Right lung (tissue), 10 donors: ENCODE data around the gene KREMEN2. TPM values are rescaled to one million over a fixed set of nuclear protein-coding genes. Genes with fewer than 3 reads are reported as not detected.
"Not testable (repeated sequence)": the region's sequence is repeated elsewhere in the genome, so short reads cannot be mapped to it uniquely, and the experiment has no call there.

ENCODE experiments used
- DNase-seq, 2 donors: peaks; one replicate each; pipeline ENCODE4 v3.0.0-alpha.2; 2013
- long read RNA-seq, 8 donors: transcript quantifications; one replicate each; lab custom pipeline, GENCODE V29; 2026
- polyA plus RNA-seq, 5 donors: library from polyadenylated mRNA; unstranded; fragments of 120-200 nt; gene quantifications; one replicate each; pipeline versions ENCODE4 v1.2.1 to v1.2.3, GENCODE V29; 2013; ENCODE audit warnings: inconsistent platforms in 1 of 5, low replicate concordance in 1 of 5; ENCODE audit not compliant: insufficient read length in 5 of 5, insufficient read depth in 1 of 5

KREMEN2 gene
- under 1 TPM; 0.16 to 0.87 (median 0.26) TPM for polyA plus RNA-seq
- long read RNA-seq, donor 1 = 0 reads
- long read RNA-seq, donor 2 = 0 reads
- long read RNA-seq, donor 3 = 0 reads
- long read RNA-seq, donor 4 = 0 reads
- long read RNA-seq, donor 5 = 0 reads
- long read RNA-seq, donor 6, partial matches to known transcripts = 0 of 1 reads
- long read RNA-seq, donor 6, other reads (novel, unspliced or antisense) = 0 of 1 reads
- long read RNA-seq, donor 7 = 0 reads
- long read RNA-seq, donor 8 = 0 reads

- no peak for DNase-seq
Measured at GRCh38 chr16:2963723-2964474, at the start of gene KREMEN2. TSS of gene KREMEN2 (plus strand) at chr16:2964275. CDS start at chr16:2964521, 246 bp downstream.

- no peak for DNase-seq
Measured at GRCh38 chr16:2915196-2915929, 48.7 kb upstream of the KREMEN2 start.

- DNase-seq = peak; percentile 67 to 78
Measured at GRCh38 chr16:2919511-2920255, 44.4 kb upstream of the KREMEN2 start.

- peak in 1 of 2 donors; percentile 41 for DNase-seq
Measured at GRCh38 chr16:2923481-2923880, 40.6 kb upstream of the KREMEN2 start.

- DNase-seq = no peak
Measured at GRCh38 chr16:2924901-2925755, 38.9 kb upstream of the KREMEN2 start.

- no peak for DNase-seq
Measured at GRCh38 chr16:2925951-2926649, 38.0 kb upstream of the KREMEN2 start.

GRCh38 chr16:2926650-2926999 lies 37.5 kb upstream of the KREMEN2 start:
- DNase-seq = no peak

GRCh38 chr16:2927010-2927646 lies 36.9 kb upstream of the KREMEN2 start:
- peak; percentile 72 to 76 for DNase-seq

GRCh38 chr16:2928151-2928550 lies 35.9 kb upstream of the KREMEN2 start:
- not testable (repeated sequence) for DNase-seq

- no peak for DNase-seq
Measured at GRCh38 chr16:2928796-2929195, 35.3 kb upstream of the KREMEN2 start.

GRCh38 chr16:2929693-2930092 lies 34.4 kb upstream of the KREMEN2 start:
- DNase-seq = no peak

- DNase-seq = no peak
Measured at GRCh38 chr16:2930236-2930635, 33.8 kb upstream of the KREMEN2 start.

- DNase-seq = not testable (repeated sequence)
Measured at GRCh38 chr16:2931231-2931914, 32.7 kb upstream of the KREMEN2 start.

GRCh38 chr16:2933136-2933535 lies 30.9 kb upstream of the KREMEN2 start:
- no peak for DNase-seq

GRCh38 chr16:2933701-2934100 lies 30.4 kb upstream of the KREMEN2 start:
- DNase-seq = no peak

- DNase-seq = no peak
Measured at GRCh38 chr16:2934450-2934849, 29.6 kb upstream of the KREMEN2 start.

GRCh38 chr16:2936436-2937011 lies 27.6 kb upstream of the KREMEN2 start:
- DNase-seq = no peak

- no peak for DNase-seq
Measured at GRCh38 chr16:2937170-2937569, 26.9 kb upstream of the KREMEN2 start.

- no peak for DNase-seq
Measured at GRCh38 chr16:2938206-2938605, 25.9 kb upstream of the KREMEN2 start.
